Measurements from ENCODE around the gene VPS8.

Gene VPS8

GRCh38 chr3:184783319-184783718 is 28.6 kb upstream of the VPS8 start:
- DNase-seq = no peak

- no peak for DNase-seq
Measured at GRCh38 chr3:184784731-184785500, 27.1 kb upstream of the VPS8 start.

GRCh38 chr3:184785890-184786279 is 26.1 kb upstream of the VPS8 start:
- DNase-seq = no peak

- DNase-seq = no peak
Measured at GRCh38 chr3:184786280-184786941, 25.6 kb upstream of the VPS8 start.

GRCh38 chr3:184788751-184789150 is 23.2 kb upstream of the VPS8 start:
- no peak for DNase-seq

GRCh38 chr3:184789314-184789998 is 22.5 kb upstream of the VPS8 start:
- no peak for DNase-seq

GRCh38 chr3:184791171-184791570 is 20.8 kb upstream of the VPS8 start:
- no peak for DNase-seq

- no peak for DNase-seq
Measured at GRCh38 chr3:184795522-184796190, 16.3 kb upstream of the VPS8 start.

- DNase-seq = no peak
Measured at GRCh38 chr3:184796551-184796950, 15.4 kb upstream of the VPS8 start.

- no peak for DNase-seq
Measured at GRCh38 chr3:184796954-184797353, 15.0 kb upstream of the VPS8 start.

GRCh38 chr3:184798120-184798519 is 13.8 kb upstream of the VPS8 start:
- DNase-seq = no peak

- no peak for DNase-seq
Measured at GRCh38 chr3:184800349-184800930, 11.5 kb upstream of the VPS8 start.

GRCh38 chr3:184801241-184801785 is 10.7 kb upstream of the VPS8 start:
- DNase-seq = no peak

- DNase-seq = no peak
Measured at GRCh38 chr3:184802150-184802549, 9.8 kb upstream of the VPS8 start.

GRCh38 chr3:184804801-184805200 is 7.2 kb upstream of the VPS8 start:
- no peak for DNase-seq

- DNase-seq = no peak
Measured at GRCh38 chr3:184805351-184806038, 6.5 kb upstream of the VPS8 start.

- no peak for DNase-seq
Measured at GRCh38 chr3:184806567-184807271, 5.2 kb upstream of the VPS8 start.

- DNase-seq = no peak
Measured at GRCh38 chr3:184807549-184807948, 4.4 kb upstream of the VPS8 start.

GRCh38 chr3:184808021-184808420 is 3.9 kb upstream of the VPS8 start:
- DNase-seq = no peak

- no peak for DNase-seq
Measured at GRCh38 chr3:184810146-184810545, 1.8 kb upstream of the VPS8 start.

GRCh38 chr3:184811034-184811433 is 932 bp upstream of the VPS8 start:
- no peak for DNase-seq

- no peak for DNase-seq
Measured at GRCh38 chr3:184811663-184811998, 335 bp upstream of the VPS8 start.

Measured in stimulated activated CD4-positive, alpha-beta T cell treated with anti-CD3 and anti-CD28 coated beads, Interleukin-4, amount 100 ng/mL, for 24 hours (primary cell).